NT2/D1 (cell line): ENCODE measurements around the gene PLXNA1.
A peak's percentile ranks its signal among the peaks of the same experiment; 100 is the strongest.

Experiments used
- DNase-seq: peaks from one replicate; pipeline ENCODE4 v3.0.0-alpha.2; 2011; ENCODE audit warnings: low read depth, low spot score
- H3K27me3 ChIP-seq: 2 replicates; pipeline ENCODE4 v1.6.0; 2011; ENCODE audit warnings: mild to moderate bottlenecking; ENCODE audit not compliant: insufficient read length, insufficient read depth
- H3K36me3 ChIP-seq: 2 replicates; pipeline ENCODE4 v1.6.1; 2011; ENCODE audit warnings: mild to moderate bottlenecking, low read length, mixed read lengths; ENCODE audit not compliant: insufficient read depth, insufficient read length
- H3K4me1 ChIP-seq: 2 replicates; pipeline ENCODE4 v1.5.1; 2011; ENCODE audit not compliant: insufficient read depth, insufficient read length
- H3K4me3 ChIP-seq: 2 replicates; pipeline ENCODE4 v1.5.1; 2011; ENCODE audit warnings: low read depth; ENCODE audit not compliant: insufficient read length
- H3K9ac ChIP-seq: 2 replicates; pipeline ENCODE4 v1.6.0; 2011; ENCODE audit warnings: low read depth; ENCODE audit not compliant: insufficient read length
- H3K9me3 ChIP-seq: 2 replicates; pipeline ENCODE4 v1.5.1; 2011; ENCODE audit warnings: mild to moderate bottlenecking, low read length; ENCODE audit not compliant: insufficient read depth
- SUZ12 ChIP-seq: IDR thresholded peaks from 2 replicates; pipeline ENCODE4 v1.6.1; 2011; ENCODE audit not compliant: insufficient read length, insufficient read depth; ENCODE audit errors: extremely low read depth
- YY1 ChIP-seq: IDR thresholded peaks from 2 replicates; pipeline ENCODE4 v1.6.1; 2011; ENCODE audit not compliant: insufficient read length, insufficient read depth
- ZNF274 ChIP-seq: IDR thresholded peaks from 2 replicates; pipeline ENCODE4 v1.6.1; 2011; ENCODE audit warnings: mild to moderate bottlenecking, low read depth, low read length

The PLXNA1 gene

GRCh38 chr3:126985132-126985985 is 2.4 kb downstream of the PLXNA1 start:
- H3K4me3 ChIP-seq = no peak overlapping the region
- peaks cover 25% of the 10 kb centered on the region for H3K4me1 ChIP-seq
- no peaks in the 10 kb centered on the region for H3K9me3 ChIP-seq
- H3K27me3 ChIP-seq = peaks cover 8% of the 10 kb centered on the region
- TF ChIP-seq YY1 (no peak), ZNF274 (no peak), SUZ12 (no peak)
- H3K9ac ChIP-seq = peak overlapping the region; percentile 90
- peaks cover 47% of the 10 kb centered on the region for H3K36me3 ChIP-seq
- no peak for DNase-seq

GRCh38 chr3:126986001-126986400 is 3.1 kb downstream of the PLXNA1 start:
- peaks cover 26% of the 10 kb centered on the region for H3K4me1 ChIP-seq
- no peak overlapping the region for H3K9ac ChIP-seq
- TF ChIP-seq ZNF274 = no peak
- no peak for TF ChIP-seq SUZ12
- no peak for TF ChIP-seq YY1
- peaks cover 5% of the 10 kb centered on the region for H3K27me3 ChIP-seq
- no peaks in the 10 kb centered on the region for H3K9me3 ChIP-seq
- DNase-seq = no peak
- H3K4me3 ChIP-seq = no peak overlapping the region
- H3K36me3 ChIP-seq = peaks cover 53% of the 10 kb centered on the region

GRCh38 chr3:126987129-126987528 is 4.2 kb downstream of the PLXNA1 start:
- peaks cover 63% of the 10 kb centered on the region for H3K36me3 ChIP-seq
- peaks cover under 1% of the 10 kb centered on the region for H3K27me3 ChIP-seq
- no peak overlapping the region for H3K4me3 ChIP-seq
- no peaks in the 10 kb centered on the region for H3K9me3 ChIP-seq
- no peak overlapping the region for H3K9ac ChIP-seq
- no peak for DNase-seq
- peaks cover 25% of the 10 kb centered on the region for H3K4me1 ChIP-seq
- TF ChIP-seq SUZ12 = no peak
- TF ChIP-seq ZNF274 = no peak
- no peak for TF ChIP-seq YY1

GRCh38 chr3:126987596-126987995 is 4.7 kb downstream of the PLXNA1 start:
- TF ChIP-seq YY1 (no peak), SUZ12 (no peak), ZNF274 (no peak)
- DNase-seq = no peak
- Histone ChIP-seq H3K36me3 (peaks cover 68% of the 10 kb centered on the region), H3K4me3 (no peak overlapping the region), H3K4me1 (peaks cover 25% of the 10 kb centered on the region), H3K9me3 (no peaks in the 10 kb centered on the region), H3K9ac (no peak overlapping the region), H3K27me3 (no peaks in the 10 kb centered on the region)

GRCh38 chr3:126988451-126989021 is 5.6 kb downstream of the PLXNA1 start:
- no peaks in the 10 kb centered on the region for H3K9me3 ChIP-seq
- H3K4me1 ChIP-seq = peaks cover 25% of the 10 kb centered on the region
- DNase-seq = no peak
- TF ChIP-seq SUZ12 = no peak
- no peak for TF ChIP-seq ZNF274
- no peak for TF ChIP-seq YY1
- H3K27me3 ChIP-seq = no peaks in the 10 kb centered on the region
- H3K9ac ChIP-seq = no peak overlapping the region
- H3K36me3 ChIP-seq = peaks cover 77% of the 10 kb centered on the region
- no peak overlapping the region for H3K4me3 ChIP-seq

- no peaks in the 10 kb centered on the region for H3K27me3 ChIP-seq
- TF ChIP-seq SUZ12 (no peak), ZNF274 (no peak), YY1 (no peak)
- no peak overlapping the region for H3K9ac ChIP-seq
- H3K4me1 ChIP-seq = peaks cover 22% of the 10 kb centered on the region
- H3K36me3 ChIP-seq = peaks cover 87% of the 10 kb centered on the region
- H3K4me3 ChIP-seq = no peak overlapping the region
- H3K9me3 ChIP-seq = no peaks in the 10 kb centered on the region
- DNase-seq = no peak
Observed at GRCh38 chr3:126989316-126990023, 6.6 kb downstream of the PLXNA1 start.

GRCh38 chr3:126990024-126990700 is 7.2 kb downstream of the PLXNA1 start:
- Histone ChIP-seq H3K27me3 (no peaks in the 10 kb centered on the region), H3K9ac (peak overlapping the region; percentile 50), H3K4me3 (no peak overlapping the region), H3K36me3 (peaks cover 90% of the 10 kb centered on the region), H3K9me3 (no peaks in the 10 kb centered on the region), H3K4me1 (peaks cover 15% of the 10 kb centered on the region)
- TF ChIP-seq SUZ12 (no peak), YY1 (no peak), ZNF274 (no peak)
- no peak for DNase-seq
